Psoas muscle (tissue), 8 donors: ENCODE data around the gene AKAP7. TPM values are rescaled to one million over a fixed set of nuclear protein-coding genes. Genes with fewer than 3 reads are reported as not detected.

Source experiments
- ATAC-seq, 4 donors: fragments of 200-7000 bp; cut with Tn5 transposase; one replicate each; pipeline ENCODE4 v1.9.1; 2020; ENCODE audit warnings: moderate library complexity in 3 of 4, mild to moderate bottlenecking in 2 of 4
- DNase-seq, 2 donors: peaks; one replicate each; pipeline ENCODE4 v3.0.0-alpha.2; 2020
- H3K27ac ChIP-seq: fragments of 200-600 bp; one replicate; pipeline ENCODE4 v1.8.0; 2022
- H3K27me3 ChIP-seq, 3 donors: fragments of 200-600 bp in 1 of 3; one replicate each; pipeline versions ENCODE4 v1.6.1 to v1.8.0; 2013 to 2022; ENCODE audit warnings: low read length in 2 of 3, mild to moderate bottlenecking in 2 of 3, moderate library complexity in 1 of 3; ENCODE audit not compliant: insufficient read depth in 3 of 3
- H3K36me3 ChIP-seq, 2 donors: fragments of 200-600 bp in 1 of 2; one replicate each; pipeline versions ENCODE4 v1.6.1 to v1.8.0; 2013 to 2022; ENCODE audit warnings: low read depth in 1 of 2, mild to moderate bottlenecking in 1 of 2, moderate library complexity in 1 of 2; ENCODE audit not compliant: insufficient read depth in 1 of 2
- H3K4me1 ChIP-seq: fragments of 200-600 bp; one replicate; pipeline ENCODE4 v1.8.0; 2022
- H3K4me3 ChIP-seq: fragments of 200-600 bp; one replicate; pipeline ENCODE4 v1.8.0; 2022; ENCODE audit warnings: mild to moderate bottlenecking
- H3K9me3 ChIP-seq: fragments of 200-600 bp; one replicate; pipeline ENCODE4 v1.8.0; 2022
- WGBS, 3 donors: extraction: QIAGEN DNeasy Blood & Tissue Kit; methylation state at CpG; one replicate each; pipeline versions ENCODE4 v1.1.6 to v1.1.7; 2013; 5-methylcytosine and 5-hydroxymethylcytosine counted together
- intact Hi-C, 2 donors: fragments of 100-400 bp; cut with DNase I; formaldehyde crosslinking; loops; one replicate each; pipeline versions ENCODE4 v1.11.0 to v1.14.2; 2022
- polyA plus RNA-seq, 3 donors: library from polyadenylated mRNA; stranded (reverse); fragments of 200-250 nt; gene quantifications; one replicate each; pipeline ENCODE4 v1.2.3, GENCODE V29; 2013
- total RNA-seq, 4 donors: library from RNA; stranded (reverse); fragmentation: NEBNext Ultra II Directional in 2 of 4; extraction: Animal tissue kit (Norgen Biotek cat#: 25700) in 2 of 4; gene quantifications; one replicate each; pipeline versions ENCODE4 v1.2.1 to v1.2.4, GENCODE V29; 2021 to 2023
- TF ChIP-seq, protein P1 (sequence below): fragments of 200-600 bp; IDR thresholded peaks from one replicate; pipeline ENCODE4 v1.8.0; 2022; ENCODE audit warnings: antibody characterized with exemption
- donor health status: healthy with polysubstance abuse.
- donor health status: DM: no; HTN: no; CAD: no; lungs with moderate emphysema.
- donor health status: Bipolar disorder and iron deficiency.
- donor health status: healthy.
- donor health status: DM: yes; HTN: yes; CAD: no.
- donor health status: DM: no; HTN: no; CAD: no.
- donor health status: DM: no; HTN: no; CAD: no.
- donor health status: DM: yes; HTN: yes; CAD: no.

AKAP7 gene
- total and polyA plus RNA-seq, 7 donors = 1.3 to 11.5 (median 9.8) TPM

DNA sequence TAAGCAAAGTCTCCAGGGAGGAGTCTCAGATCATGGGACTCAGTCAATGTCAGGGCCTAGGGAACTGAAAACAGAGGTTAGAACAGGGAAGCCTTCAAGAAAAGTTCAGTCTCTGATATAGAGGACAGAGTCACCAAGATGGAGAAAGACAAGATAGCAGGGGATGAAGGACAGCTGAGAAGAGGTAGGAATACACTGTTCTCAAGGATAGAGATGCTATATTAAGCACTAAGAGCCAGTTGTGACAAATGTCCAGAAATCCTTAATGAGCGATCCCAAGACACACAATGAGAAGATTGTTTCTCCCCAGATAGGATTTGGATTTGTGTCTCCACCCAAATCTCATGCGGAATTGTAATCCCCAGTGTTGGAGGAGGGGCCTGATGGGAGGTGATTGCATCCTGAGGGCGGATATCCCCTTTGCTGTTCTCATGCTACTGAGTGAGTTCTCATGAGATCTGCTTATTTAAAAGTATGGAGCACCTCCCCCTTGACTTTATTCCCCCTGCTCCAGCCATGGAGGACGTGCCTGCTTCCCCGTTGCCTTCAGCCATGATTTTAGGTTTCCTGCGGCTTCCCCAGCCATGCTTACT lies 168.2 kb downstream of the AKAP7 start:
- H3K36me3 ChIP-seq = no peaks in the 10 kb centered on the region
- TF ChIP-seq, protein P1, sequence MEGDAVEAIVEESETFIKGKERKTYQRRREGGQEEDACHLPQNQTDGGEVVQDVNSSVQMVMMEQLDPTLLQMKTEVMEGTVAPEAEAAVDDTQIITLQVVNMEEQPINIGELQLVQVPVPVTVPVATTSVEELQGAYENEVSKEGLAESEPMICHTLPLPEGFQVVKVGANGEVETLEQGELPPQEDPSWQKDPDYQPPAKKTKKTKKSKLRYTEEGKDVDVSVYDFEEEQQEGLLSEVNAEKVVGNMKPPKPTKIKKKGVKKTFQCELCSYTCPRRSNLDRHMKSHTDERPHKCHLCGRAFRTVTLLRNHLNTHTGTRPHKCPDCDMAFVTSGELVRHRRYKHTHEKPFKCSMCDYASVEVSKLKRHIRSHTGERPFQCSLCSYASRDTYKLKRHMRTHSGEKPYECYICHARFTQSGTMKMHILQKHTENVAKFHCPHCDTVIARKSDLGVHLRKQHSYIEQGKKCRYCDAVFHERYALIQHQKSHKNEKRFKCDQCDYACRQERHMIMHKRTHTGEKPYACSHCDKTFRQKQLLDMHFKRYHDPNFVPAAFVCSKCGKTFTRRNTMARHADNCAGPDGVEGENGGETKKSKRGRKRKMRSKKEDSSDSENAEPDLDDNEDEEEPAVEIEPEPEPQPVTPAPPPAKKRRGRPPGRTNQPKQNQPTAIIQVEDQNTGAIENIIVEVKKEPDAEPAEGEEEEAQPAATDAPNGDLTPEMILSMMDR = no peak
- no peaks in the 10 kb centered on the region for H3K9me3 ChIP-seq
- WGBS, 3 donors = 65 to 84% (median 70%) methylated on average over 6 of the region's 6 CpGs
- no peak overlapping the region for H3K4me3 ChIP-seq
- H3K27me3 ChIP-seq = no peaks in the 10 kb centered on the region
- ATAC-seq (no peak), DNase-seq (no peak)
- H3K4me1 ChIP-seq = peaks cover 5% of the 10 kb centered on the region
- intact Hi-C loops = no loop called here
- no peak overlapping the region for H3K27ac ChIP-seq

DNA sequence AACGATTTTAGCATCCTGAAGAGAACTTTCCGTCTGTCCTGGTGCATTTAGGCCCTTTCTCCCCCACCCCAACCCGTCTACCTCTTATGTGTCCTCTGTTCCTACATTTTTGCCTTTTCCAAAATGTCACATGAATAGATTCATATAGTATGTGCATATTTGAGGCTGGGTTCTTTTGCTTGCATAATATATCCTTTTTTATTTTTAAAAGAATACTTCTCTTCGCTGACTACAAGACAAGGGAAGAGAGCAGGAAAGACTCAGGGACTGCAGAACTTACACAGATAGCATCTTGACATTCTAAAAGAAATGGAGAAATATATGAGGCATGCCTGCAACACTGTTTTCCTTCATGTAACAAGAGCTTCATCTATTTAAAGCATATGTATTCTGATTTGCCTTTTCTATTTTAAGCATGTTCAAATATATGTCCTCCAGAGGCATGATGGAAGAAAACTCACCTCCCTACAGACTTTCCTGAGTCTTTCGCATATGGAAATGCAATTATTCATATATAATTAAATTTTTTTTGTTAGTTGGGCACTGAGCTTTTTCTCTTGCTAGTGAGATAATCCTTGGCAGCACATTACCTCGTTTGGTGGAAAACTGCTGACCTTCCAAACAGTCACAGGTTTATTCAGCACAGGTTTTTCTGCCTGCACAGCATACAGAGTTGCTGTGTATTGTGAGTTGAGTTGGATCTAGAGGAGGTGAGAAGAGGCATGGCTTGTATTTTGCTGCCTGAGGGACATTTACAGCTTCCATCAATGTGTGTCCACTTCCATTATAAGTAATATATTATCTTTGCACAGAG lies 170.0 kb downstream of the AKAP7 start:
- no peak for DNase-seq
- peaks cover 5% of the 10 kb centered on the region for H3K4me1 ChIP-seq
- no peaks in the 10 kb centered on the region for H3K36me3 ChIP-seq
- ATAC-seq = no peak
- TF ChIP-seq, protein P1 = no peak
- no peak overlapping the region for H3K27ac ChIP-seq
- intact Hi-C loops = no loop called here
- no peaks in the 10 kb centered on the region for H3K27me3 ChIP-seq
- no peak overlapping the region for H3K4me3 ChIP-seq
- H3K9me3 ChIP-seq = no peaks in the 10 kb centered on the region
- WGBS, 3 donors = 74 to 75% (median 75%) methylated on average over 6 of the region's 6 CpGs

DNA sequence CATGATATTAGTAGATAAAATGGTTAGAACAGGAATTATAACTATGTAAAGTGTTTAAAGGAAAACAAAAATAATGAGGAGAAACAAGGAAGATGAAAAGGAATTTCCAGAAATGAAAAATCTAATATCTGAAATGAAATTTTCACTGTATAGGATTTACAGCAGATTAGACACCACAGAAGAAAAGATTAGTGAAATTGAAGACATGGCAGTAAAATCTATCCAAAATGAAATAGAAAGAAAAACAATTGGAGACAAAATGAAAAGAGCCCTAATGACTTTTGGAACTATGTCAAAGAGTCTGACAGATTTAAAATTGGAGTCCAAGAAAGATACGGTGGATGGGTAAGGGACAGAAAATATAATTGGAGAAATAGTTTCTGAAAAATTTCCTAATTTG lies 174.2 kb downstream of the AKAP7 start:
- H3K9me3 ChIP-seq = no peaks in the 10 kb centered on the region
- H3K4me1 ChIP-seq = peaks cover 5% of the 10 kb centered on the region
- intact Hi-C loops = no loop called here
- TF ChIP-seq, protein P1 = no peak
- no peak overlapping the region for H3K27ac ChIP-seq
- H3K4me3 ChIP-seq = no peak overlapping the region
- ATAC-seq (no peak), DNase-seq (no peak)
- WGBS, 3 donors = 89 to 97% (median 91%) methylated on average over 1 of the region's 1 CpG
- no peaks in the 10 kb centered on the region for H3K36me3 ChIP-seq
- no peaks in the 10 kb centered on the region for H3K27me3 ChIP-seq

DNA sequence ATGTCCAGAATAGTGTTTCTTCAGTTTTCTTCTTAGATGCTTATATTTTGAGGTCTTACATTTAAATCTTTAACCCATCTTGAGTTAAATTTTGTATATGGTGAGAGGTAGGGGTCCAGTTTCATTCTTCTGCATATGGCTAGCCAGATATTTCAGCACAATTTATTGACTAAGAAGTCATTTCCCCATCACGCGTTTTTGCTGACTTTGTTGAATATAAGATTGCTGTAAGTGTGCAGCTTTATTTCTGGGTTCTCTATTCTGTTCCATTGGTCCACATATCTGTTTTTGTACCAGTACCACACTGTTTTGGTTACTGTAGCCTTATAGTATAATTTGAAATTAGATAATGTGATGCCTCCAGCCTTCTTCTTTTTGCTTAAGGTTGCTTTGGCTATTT lies 179.6 kb downstream of the AKAP7 start:
- no peak for ATAC-seq
- H3K4me1 ChIP-seq = no peaks in the 10 kb centered on the region
- intact Hi-C loops = no loop called here
- H3K4me3 ChIP-seq = no peak overlapping the region
- H3K36me3 ChIP-seq = no peaks in the 10 kb centered on the region
- H3K27me3 ChIP-seq = peaks cover 0 to 3% (median 0%) of the 10 kb centered on the region in 3 donors
- TF ChIP-seq, protein P1 = no peak
- no peaks in the 10 kb centered on the region for H3K9me3 ChIP-seq
- 95 to 100% (median 97%) methylated on average over 2 of the region's 2 CpGs for WGBS, 3 donors
- no peak overlapping the region for H3K27ac ChIP-seq
- no peak for DNase-seq
